Superior temporal gyrus (tissue), 1 donor: ENCODE measurements around the gene DCLK2.

Experiments
- DNase-seq: peaks from one replicate; pipeline ENCODE4 v3.0.0-alpha.2; 2016; ENCODE audit errors: extremely low spot score

The DCLK2 gene

DNA sequence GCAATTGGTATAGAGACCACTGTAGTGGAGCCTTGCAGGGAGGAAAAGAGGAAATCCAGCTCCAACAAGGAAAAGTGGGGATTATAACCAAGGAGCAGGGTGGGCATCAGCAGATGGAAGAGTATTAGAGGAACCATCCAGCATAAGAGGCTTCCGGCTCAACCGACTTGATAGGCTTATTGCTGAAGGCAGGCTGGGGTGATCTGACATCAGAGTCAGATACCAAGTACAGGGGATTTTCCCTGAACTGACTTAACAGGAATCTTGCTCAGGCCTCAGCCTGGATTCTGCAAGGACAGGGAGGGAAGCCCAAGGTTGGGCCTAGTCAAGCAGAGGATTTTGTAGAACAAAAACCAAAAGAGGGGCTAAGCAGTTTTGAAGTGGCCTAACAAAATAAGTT, 129.6 kb downstream of the DCLK2 start:
- DNase-seq: no peak

- no peak for DNase-seq
These were observed 131.0 kb downstream of the DCLK2 start for GRCh38 chr4:150209140-150209829.

DNA sequence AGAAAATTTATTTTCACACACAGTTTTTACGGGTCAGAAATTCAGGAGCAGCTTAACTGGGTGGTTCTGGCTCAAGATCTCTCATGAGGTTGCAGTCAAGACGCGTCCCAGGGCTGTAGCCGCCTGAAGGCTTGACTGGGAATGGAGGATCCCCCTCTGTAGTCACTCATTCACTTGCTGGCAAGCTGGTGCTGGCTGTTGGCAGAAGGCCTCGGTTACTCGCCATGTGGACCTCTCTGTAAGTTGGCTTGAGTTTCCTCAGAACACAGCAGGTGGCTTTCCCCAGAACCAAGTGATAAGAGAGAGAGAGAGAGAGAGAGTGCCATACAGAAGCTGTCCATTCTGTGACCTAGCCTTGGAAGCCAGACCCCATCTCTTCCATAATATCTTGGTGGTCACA, 132.8 kb downstream of the DCLK2 start:
- DNase-seq: no peak

DNA sequence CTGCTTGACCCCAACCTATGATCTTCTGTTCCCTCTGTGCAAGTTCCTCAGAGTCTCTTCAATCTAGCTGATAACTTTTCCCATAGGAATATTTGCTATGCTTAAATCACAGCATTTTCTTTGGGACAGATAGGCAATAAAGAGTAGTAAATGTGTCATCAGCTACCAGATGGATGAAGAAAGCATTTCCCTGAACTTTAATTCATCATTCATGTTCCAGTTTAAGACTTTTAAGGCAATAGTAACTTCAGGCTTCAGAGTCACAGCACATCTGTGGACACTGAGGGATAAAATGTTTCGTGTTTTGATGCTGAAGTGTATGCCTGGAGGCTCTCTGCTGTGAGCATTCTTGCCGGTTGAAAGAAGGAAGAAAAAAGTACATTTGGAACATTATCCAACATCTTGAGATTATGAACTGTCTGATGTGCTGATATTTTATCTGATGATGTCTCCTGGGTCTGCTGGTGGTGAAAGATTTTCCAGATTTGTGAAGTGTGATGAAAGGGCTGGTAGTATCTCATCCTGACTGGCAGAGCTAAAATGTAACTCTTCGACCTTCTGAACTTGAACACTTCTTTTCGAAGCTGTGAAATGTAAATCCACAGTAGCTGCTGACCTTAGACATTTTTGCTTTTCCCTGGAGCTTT, 133.7 kb downstream of the DCLK2 start:
- no peak for DNase-seq

DNA sequence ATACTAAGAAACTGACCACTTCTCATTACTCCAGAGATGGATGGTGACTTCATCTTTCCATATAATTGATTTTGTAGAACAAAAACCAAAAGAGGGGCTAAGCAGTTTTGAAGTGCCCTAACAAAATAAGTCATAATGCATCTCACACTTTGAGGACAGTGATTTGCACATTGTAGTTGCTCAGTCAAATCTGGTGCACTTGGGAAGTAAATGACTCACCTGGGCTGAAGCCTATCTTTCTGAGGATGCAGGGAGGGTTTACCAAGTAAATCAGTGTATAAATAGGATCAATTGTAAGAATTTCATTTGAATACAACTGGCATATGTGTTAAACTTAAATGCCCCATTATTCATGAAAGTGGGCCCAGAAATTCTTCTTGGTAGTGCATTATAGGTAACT, 134.2 kb downstream of the DCLK2 start:
- no peak for DNase-seq

- DNase-seq: no peak
These were observed 134.7 kb downstream of the DCLK2 start for GRCh38 chr4:150212927-150213326.

- DNase-seq: no peak
These were observed 137.4 kb downstream of the DCLK2 start for GRCh38 chr4:150215601-150216000.

GRCh38 chr4:150216726-150217125, 138.5 kb downstream of the DCLK2 start:
- peak; percentile 90 for DNase-seq

DNA sequence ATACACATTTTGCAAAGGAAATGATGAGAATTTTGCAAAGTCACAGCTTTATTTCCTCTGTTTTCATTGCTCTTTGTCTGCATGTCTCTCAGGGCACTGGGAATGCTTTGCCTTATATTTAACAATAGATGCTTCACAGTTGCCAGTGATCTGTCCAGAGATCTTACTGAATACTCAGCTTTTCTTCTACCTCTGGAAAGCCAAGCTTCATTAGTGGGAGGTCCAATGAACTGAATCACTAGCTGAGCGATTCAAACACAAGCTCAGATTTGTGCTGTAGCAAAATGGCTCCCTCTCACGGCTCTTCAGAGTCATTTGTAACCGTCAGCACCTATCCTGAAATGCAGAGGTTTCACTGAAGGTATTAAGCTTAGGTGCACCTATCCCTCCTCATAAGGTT, 138.9 kb downstream of the DCLK2 start:
- DNase-seq: peak; percentile 87

DNA sequence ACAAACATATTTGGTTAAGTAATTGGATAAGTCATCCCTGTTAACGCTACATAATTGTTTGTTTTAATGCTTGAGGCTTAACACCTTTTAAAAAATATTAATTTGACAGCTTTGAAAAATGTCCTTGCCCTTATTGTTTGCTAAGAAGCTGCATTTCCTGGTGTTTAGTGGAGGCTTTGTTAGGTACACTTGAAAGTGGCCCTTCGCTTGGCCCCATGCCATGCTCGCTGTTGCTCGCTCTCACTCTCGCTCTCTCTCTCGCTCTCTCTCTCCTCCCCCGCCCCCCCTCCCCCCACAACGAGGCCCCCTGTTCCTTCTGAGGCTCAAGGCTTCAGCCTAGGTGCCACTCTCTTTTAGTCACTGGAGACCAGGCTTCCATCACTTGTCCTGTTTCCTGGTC, 139.6 kb downstream of the DCLK2 start:
- DNase-seq: no peak

GRCh38 chr4:150218447-150218846, 140.2 kb downstream of the DCLK2 start:
- DNase-seq: no peak

DNA sequence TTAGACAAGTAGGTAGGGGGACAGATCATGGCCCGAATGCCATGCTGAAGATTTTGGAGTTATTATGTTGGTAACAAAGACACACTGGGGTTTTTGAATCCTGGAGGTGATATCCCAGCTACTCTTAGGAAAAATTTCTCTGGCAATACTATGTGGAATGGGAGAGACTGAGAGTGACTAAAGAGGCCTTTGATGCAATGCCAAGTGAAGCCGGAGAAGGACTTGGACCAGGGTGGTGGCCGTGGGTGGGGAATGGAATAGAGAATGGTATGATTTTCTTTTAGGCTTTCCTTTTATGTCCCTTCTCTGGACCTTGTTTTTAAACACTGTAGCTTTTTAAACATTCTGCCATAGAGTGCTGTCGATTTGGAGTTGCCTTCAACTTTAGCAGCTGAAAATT, 141.6 kb downstream of the DCLK2 start:
- no peak for DNase-seq

GRCh38 chr4:150224896-150225591, 146.8 kb downstream of the DCLK2 start:
- no peak for DNase-seq

DNA sequence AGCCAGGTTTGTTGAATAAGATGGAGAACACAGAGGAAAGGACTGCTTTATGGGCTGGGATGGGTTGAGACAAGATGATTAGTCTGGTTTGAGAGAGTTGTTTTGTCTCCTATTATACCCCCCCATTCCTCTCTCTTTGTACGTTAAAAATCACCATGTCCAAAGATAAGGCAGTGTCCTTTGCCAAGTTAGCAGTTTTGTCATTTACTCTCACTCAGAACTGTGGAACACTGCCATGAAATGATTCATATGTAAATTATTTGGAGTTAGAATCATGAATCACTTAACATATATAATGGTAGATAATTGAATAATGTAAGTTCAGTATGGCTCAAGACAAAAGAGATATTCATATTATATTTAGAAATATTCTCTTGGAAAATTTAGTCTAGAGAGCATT, 151.3 kb downstream of the DCLK2 start:
- no peak for DNase-seq

DNA sequence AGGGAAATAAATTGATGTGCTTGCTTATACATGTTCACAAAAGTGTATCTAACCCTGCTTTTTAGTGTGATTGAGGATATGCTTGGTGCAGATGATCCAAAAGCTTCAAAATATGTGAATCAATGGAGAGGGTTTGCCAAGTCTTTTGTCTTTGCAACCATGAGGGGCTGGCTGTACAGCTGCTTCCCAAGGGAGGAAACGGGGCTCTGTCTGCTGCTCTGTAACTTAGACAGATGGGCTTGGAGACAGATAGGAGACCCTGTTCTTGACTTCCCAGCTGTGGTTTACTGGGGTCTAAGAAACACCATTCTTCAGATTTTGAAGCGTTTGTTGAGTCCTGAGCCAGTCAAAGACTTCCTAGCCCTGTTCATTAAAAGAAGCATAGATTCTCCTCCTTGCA, 152.3 kb downstream of the DCLK2 start:
- no peak for DNase-seq

GRCh38 chr4:150231107-150231770, 153.0 kb downstream of the DCLK2 start:
- DNase-seq: no peak

- no peak for DNase-seq
These were observed 153.8 kb downstream of the DCLK2 start for GRCh38 chr4:150232029-150232428.

DNA sequence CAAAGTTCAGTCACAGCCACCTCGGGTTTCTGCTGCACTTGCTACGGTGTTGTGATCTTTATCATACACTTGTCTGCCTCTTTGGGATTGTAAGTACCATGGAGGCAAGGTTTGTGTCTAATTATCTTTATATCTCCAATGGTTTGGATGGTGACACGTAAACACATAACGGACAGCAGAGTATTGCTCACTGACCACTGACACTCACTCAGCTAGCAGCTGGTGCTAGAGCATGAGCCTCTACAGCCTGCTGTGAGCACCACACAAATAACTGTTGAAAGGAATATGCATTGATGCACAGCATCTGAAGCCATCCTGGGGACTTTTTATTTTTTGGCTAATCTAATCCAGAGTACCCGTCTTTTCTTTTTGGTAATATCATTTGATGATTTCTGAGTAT, 156.0 kb downstream of the DCLK2 start:
- no peak for DNase-seq

- DNase-seq: no peak
These were observed 157.1 kb downstream of the DCLK2 start for GRCh38 chr4:150235317-150235716.

- no peak for DNase-seq
These were observed 157.6 kb downstream of the DCLK2 start for GRCh38 chr4:150235808-150236271.

DNA sequence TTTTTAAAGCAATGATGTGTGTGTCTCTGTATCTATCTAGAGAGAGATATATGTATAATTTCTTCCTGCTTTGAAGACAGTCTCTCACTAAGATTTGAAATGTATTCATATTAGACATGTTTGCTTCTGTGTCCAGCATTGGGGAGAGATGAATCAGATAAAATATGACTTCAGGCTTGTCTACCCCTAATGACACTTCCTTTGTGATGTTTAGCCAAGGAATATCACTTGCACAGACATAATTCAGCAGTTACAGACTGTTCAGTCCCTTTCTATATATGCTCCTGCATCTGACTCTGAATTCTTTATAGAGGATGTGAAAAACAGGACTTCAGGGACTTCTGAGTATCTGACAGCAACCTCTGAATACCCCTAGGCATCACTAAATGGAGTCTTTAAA, 158.4 kb downstream of the DCLK2 start:
- DNase-seq: no peak

DNA sequence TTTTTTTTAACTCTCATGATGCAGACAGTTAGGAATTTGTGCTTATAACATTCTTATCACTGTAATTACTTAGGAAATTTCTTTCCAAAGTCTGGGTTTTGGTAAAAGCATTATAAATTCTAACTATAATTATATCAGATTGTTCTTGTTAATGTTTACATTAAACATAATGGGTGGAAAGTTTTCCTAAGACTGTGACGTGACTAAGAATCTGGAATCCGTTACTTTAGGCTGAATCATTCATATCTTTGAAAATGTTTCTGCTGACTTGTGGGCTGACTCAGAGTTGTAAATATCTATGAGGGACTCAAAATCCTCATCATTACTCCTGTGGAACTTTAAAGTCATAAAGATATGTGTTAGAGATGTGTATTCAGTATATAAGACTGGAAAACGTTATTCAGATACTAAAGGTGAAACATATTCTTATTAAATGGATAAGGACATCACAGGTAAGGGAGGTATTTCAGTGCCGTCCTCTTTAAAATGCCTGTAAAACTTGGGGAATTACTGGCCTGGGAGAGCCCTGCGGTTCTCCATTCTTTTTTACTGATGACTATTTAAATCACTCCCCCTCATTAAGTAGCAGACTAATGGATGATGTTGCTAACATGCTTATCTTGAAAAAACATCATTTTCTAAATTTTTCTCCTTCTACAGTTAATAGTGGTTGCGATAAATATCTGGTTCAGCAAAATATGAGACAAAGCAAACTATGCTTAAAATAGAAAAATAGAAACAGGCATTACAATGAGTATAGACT, 159.0 kb downstream of the DCLK2 start:
- DNase-seq: no peak
